ENCODE data around the gene NR6A1.

DNA sequence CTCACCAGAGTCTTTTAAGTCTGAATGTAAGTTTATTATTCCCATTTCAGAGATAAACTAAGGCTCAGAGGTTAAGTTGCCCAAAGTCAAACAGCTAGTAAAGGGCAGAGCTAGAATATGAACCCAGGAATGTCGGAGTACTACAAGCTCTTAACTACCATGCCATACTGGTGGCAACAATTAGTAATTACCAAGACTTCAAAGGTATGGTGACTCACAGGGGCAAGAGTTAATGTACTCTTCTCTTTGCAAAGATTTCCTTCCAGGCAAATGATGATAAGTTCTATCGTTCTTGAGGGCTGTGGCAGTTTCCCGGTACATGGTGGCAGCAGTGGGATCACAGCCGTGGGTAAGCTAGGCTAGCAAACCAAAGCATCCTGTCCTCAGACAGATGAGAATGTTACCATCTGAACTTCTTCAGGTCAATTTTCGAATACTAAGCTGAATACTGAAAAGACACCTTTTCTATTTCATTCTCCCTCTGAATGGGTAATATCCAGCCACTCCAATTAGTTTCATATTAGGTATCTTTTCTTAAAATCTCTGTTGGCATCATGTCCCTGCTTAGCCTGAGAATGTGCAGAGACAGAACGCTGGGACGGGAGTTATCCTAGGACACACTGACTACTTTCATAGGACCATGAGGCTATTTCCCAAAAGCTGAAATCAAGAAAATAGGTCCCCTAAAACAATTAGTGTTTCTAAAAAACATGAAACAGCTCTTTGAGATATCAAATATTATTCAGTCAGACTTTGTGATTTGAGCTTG lies 147.0 kb downstream of the NR6A1 start:
- TF ChIP-seq, protein P1, sequence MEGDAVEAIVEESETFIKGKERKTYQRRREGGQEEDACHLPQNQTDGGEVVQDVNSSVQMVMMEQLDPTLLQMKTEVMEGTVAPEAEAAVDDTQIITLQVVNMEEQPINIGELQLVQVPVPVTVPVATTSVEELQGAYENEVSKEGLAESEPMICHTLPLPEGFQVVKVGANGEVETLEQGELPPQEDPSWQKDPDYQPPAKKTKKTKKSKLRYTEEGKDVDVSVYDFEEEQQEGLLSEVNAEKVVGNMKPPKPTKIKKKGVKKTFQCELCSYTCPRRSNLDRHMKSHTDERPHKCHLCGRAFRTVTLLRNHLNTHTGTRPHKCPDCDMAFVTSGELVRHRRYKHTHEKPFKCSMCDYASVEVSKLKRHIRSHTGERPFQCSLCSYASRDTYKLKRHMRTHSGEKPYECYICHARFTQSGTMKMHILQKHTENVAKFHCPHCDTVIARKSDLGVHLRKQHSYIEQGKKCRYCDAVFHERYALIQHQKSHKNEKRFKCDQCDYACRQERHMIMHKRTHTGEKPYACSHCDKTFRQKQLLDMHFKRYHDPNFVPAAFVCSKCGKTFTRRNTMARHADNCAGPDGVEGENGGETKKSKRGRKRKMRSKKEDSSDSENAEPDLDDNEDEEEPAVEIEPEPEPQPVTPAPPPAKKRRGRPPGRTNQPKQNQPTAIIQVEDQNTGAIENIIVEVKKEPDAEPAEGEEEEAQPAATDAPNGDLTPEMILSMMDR (IDR thresholded peaks at IDR 0.05): no peak
- TF ChIP-seq ZFX (IDR thresholded peaks at IDR 0.05; ENCODE audit: borderline replicate concordance): no peak

Data from 22Rv1 (cell line).